ENCODE results near the gene CRACR2A. TPM values are rescaled to one million over a fixed set of nuclear protein-coding genes. Genes with fewer than 3 reads are reported as not detected.

The CRACR2A gene
- total and polyA plus RNA-seq, 10 of the 15 experiments (the other 5 are each of a cell fraction or from before 2014, with no cell fraction given): 2.1 to 18.0 (median 13.2) TPM

GRCh38 chr12:3656946-3657622 lies 95.8 kb downstream of the CRACR2A start:
- CTCF ChIA-PET: interaction anchor here (0.9 to 1.5 kb wide), 2 partner anchors 147 to 180 kb away, joined by 4 to 7 read pairs; no protein-coding TSS in a partner anchor
- in situ Hi-C loops (cut with MboI): no loop called here
- no peaks in the 10 kb centered on the region for H3K27me3 ChIP-seq (replicated peaks in 1 of 2; ENCODE audit: control insufficient read depth in 2 of 2, insufficient read depth in 2 of 2, low read length in 1 of 2)

More at GRCh38 chr12:3656946-3657622, 95.8 kb downstream of the CRACR2A start:
- intact Hi-C loops (cut with micrococcal nuclease; ENCODE audit: unreplicated experiment): loop anchor here (5.0 kb wide), 1 partner anchor 120 kb away; no protein-coding TSS in a partner anchor
- H3K27ac ChIP-seq (ENCODE audit: control insufficient read depth, insufficient read depth): no peak overlapping the region
- no peak overlapping the region for H3K4me3 ChIP-seq
- no peak overlapping the region for H2AFZ ChIP-seq (ENCODE audit: control insufficient read depth, low read depth, low read length)
- H3K79me2 ChIP-seq (ENCODE audit: control insufficient read depth, insufficient read depth, low read length): no peaks in the 10 kb centered on the region
- POLR2A ChIA-PET: no interaction called here
- WGBS (ENCODE audit: insufficient coverage, insufficient replicate concordance, low lambda C conversion rate, missing lambda C conversion rate): 93% methylated on average over 13 of the region's 13 CpGs
- TF ChIP-seq TCF7 (IDR thresholded peaks at IDR 0.05; ENCODE audit: borderline replicate concordance): no peak
- TF ChIP-seq TAF1 (IDR thresholded peaks at IDR 0.05; ENCODE audit: borderline replicate concordance, low read depth, low read length): no peak
- TF ChIP-seq SMC3 (IDR thresholded peaks at IDR 0.05; ENCODE audit: borderline replicate concordance, low read length): no peak
- TF ChIP-seq USF1 (IDR thresholded peaks at IDR 0.05; ENCODE audit: borderline replicate concordance, extremely low read length, insufficient read depth, low read depth, low read length): no peak
- no peak for TF ChIP-seq FOXK2 (IDR thresholded peaks at IDR 0.05)
- SMC1A ChIA-PET (ENCODE audit: uncharacterized antibody, unreplicated experiment): interaction anchor here (1.0 kb wide), 1 partner anchor 132 kb away, joined by 3 read pairs; no protein-coding TSS in a partner anchor
- no peak for FAIRE-seq
- no peak for ATAC-seq
- RAD21 ChIA-PET (ENCODE audit: unreplicated experiment): interaction anchor here (1.2 kb wide), 1 partner anchor 97 kb away, joined by 4 read pairs; no protein-coding TSS in a partner anchor
- H3K36me3 ChIP-seq (ENCODE audit: control insufficient read depth in 2 of 2, insufficient read depth in 2 of 2, low read length in 1 of 2): peaks cover 5 to 9% of the 10 kb centered on the region in 2 experiments; a peak in 3 of 4 replicates
- H3K4me1 ChIP-seq (ENCODE audit: control insufficient read depth, insufficient read depth, low read length): no peaks in the 10 kb centered on the region
- no peak for DNase-seq (ENCODE audit: low read depth, low spot score)
- H3K9me3 ChIP-seq (replicated peaks; ENCODE audit: control insufficient read depth, insufficient read depth, low read length): no peaks in the 10 kb centered on the region
- no peak overlapping the region for H3K9ac ChIP-seq (ENCODE audit: control insufficient read depth, insufficient read depth, low read length)
- no peaks in the 10 kb centered on the region for H4K20me1 ChIP-seq (ENCODE audit: control insufficient read depth, insufficient read depth)
- BruUV-seq (replicated peaks): no TSS peak
- H3K4me2 ChIP-seq (ENCODE audit: control insufficient read depth, insufficient read depth): no peak overlapping the region

All from GM12878 (cell line).